ENCODE data around the gene ICE2.

The ICE2 gene, protein sequence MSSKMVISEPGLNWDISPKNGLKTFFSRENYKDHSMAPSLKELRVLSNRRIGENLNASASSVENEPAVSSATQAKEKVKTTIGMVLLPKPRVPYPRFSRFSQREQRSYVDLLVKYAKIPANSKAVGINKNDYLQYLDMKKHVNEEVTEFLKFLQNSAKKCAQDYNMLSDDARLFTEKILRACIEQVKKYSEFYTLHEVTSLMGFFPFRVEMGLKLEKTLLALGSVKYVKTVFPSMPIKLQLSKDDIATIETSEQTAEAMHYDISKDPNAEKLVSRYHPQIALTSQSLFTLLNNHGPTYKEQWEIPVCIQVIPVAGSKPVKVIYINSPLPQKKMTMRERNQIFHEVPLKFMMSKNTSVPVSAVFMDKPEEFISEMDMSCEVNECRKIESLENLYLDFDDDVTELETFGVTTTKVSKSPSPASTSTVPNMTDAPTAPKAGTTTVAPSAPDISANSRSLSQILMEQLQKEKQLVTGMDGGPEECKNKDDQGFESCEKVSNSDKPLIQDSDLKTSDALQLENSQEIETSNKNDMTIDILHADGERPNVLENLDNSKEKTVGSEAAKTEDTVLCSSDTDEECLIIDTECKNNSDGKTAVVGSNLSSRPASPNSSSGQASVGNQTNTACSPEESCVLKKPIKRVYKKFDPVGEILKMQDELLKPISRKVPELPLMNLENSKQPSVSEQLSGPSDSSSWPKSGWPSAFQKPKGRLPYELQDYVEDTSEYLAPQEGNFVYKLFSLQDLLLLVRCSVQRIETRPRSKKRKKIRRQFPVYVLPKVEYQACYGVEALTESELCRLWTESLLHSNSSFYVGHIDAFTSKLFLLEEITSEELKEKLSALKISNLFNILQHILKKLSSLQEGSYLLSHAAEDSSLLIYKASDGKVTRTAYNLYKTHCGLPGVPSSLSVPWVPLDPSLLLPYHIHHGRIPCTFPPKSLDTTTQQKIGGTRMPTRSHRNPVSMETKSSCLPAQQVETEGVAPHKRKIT

DNA sequence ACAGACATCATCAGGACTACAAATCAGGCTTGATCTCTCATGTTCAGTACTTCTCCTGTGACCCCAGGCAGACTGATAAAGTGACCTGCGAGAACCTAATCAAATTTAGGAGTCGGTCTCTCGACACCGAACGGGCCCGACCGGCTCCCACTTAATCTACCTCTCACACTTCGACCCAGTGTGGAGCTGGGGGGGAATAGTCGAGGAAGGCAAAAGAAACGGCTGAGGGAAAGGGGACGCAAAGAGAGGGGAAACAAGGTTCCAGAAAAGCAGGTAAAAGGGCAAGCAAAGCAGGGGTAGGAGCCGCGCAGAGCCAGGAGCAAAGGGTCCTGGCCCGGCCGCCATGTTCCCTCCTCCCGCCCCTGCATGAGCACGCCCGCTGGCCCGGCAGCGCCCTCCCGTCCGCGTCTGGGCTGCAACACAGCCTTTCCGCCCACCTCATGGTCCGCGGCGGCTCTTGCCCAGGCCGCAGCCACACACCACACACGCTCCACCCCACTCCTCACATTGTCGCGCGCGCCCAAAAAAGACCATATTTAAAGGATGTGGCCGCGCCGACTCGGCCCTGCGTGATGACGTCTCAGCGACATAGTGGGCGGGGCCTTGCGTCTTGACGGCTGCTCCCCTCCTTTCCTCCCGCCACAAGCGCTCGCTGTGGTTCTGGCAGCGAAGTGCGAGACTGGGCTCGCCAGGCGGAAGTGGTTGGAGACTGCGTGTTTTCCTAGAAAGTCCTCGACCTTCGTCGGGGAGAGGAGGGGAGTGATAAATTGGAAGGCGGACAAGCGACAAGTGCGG lies at the start of gene ICE2:
Gene ICE2, minus strand, starts transcription at position 577 of the 795 bp plus-strand sequence. CDS start 1,165 bp downstream, outside the sequence.
- peak; percentile 97 to 98 for DNase-seq

DNA sequence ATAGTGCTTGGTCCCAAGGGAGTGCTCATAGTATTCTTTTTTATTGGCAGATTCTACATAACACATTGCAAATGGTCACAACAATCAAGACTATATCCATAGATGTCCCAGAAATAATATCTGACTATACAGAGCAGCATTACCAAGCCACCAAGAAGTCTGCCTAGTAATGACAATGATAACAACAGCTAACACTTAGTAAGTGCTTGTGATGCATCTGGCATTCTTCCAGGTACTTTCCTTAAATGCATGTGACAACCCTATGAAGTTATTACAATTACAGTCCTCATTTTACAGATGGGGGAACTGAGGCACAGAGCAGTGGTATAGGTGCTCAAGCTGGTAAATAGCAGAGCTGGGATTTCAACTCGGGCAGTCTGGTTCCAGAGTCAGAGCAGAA lies 49.6 kb upstream of the ICE2 start:
- DNase-seq = no peak

DNA sequence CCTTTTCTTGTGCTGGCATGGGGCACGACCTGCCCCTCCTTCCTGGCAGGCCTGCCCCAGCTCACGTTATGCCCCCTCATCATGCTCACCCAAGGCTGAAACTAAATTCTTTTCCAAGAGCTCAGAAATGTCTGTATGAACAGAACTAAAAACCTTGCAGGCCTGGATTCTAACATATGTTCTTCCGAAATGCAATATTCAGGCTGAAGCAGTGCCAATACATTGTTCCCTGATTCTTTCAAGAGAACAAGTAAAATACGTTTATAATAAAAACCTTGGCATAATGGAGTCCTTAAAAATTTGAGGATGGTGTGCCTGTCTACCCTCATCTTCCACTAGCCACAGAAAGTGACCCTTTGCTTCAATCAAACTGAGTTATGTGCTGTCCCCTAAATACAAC lies 48.5 kb upstream of the ICE2 start:
- DNase-seq = no peak

DNA sequence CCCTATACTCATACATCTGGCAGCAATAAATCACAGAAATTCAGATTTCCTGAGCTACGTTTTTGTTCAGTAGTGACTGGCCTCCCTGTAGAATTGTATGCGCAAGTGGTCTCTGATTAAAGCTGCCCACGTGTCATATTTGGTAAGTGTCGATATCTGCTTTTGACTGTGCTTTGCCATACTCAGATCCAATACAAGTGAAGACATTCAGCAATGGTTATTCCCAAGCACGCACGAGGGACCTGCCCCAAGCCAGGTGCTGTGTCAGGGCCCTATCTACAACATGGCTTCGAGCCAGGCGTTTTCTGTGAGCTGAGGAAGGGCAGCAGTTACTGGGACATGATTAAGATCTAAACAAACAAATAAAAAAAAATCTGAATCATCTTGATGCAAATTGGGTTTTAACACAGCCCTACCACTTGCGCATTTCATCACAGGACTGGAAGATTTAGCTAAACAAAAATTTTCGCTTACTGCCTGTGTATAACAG lies 47.2 kb upstream of the ICE2 start:
- no peak for DNase-seq

DNA sequence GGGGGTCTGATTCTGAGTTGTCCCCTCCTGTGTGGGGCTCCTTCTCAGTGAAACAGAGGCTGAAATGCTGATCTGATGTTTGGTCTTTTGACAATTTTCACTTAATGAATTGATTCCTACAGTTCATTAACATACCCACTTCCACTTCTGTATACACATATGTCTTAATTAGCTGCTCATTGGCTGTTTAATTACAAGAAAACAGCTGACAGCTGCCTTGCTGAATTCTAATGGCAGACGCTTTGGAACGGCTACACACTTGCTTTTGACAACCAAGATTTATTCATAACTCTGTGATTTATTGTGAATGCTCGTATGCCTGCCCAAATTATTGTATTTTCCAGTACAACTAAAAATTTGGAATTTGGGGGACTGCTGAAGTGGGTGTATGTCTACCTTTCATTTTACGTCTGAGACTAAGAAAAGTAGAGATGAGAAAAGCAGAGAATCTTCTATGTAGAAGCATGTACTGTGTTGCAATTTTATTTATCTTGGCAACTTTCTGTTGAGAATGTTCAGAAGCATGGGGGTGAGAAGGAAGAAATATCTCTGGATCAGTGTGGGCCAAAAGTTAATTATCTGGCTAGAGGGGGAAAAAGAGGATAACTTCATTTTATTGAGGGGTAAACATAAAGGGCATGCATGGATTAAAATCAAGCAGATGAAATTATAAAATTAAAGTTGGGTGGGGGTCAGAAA lies 46.5 kb upstream of the ICE2 start:
- no peak for DNase-seq

- DNase-seq = no peak
Measured at GRCh38 chr15:60523056-60523455, 44.1 kb upstream of the ICE2 start.

- peak; percentile 86 to 88 for DNase-seq
Measured at GRCh38 chr15:60520825-60521368, 42.0 kb upstream of the ICE2 start.

- no peak for DNase-seq
Measured at GRCh38 chr15:60520013-60520824, 41.3 kb upstream of the ICE2 start.

- DNase-seq = no peak
Measured at GRCh38 chr15:60519218-60519617, 40.3 kb upstream of the ICE2 start.

GRCh38 chr15:60518511-60518910 lies 39.6 kb upstream of the ICE2 start:
- no peak for DNase-seq

- DNase-seq = no peak
Measured at GRCh38 chr15:60514261-60514881, 35.4 kb upstream of the ICE2 start.

- DNase-seq = no peak
Measured at GRCh38 chr15:60513676-60514075, 34.7 kb upstream of the ICE2 start.

- DNase-seq = no peak
Measured at GRCh38 chr15:60512937-60513336, 34.0 kb upstream of the ICE2 start.

DNA sequence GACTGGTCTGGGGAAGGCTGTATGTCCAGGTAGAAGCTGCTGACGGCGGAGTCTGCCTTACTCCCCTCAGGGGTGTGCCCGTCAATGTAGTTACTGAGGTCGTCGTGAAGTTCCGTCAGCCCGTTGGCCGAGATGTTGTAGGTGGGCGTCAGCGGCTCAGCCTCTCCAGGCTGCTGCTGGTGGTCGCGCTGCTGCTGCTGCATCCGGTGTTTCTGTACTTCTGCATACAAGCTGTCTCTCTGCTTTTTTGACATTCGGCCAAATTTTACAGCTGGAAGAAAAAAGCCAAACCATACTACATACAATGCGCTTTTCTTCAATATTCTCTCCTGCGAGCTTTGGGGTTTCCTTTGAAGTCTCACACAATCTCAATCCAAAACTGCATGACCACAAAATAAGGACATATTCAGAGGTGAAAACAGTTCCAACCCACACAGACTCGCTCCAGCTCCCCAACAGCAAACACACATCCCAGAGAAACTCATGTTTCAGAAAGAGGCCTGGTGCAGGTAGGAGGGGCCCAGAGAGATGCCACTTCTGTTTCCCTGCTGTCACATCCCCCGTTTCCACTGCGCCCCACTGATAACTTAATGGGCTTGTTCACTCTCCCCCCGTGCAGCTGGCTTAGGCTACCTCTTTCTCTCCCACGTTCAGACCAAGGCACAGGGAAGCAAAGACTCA lies 32.5 kb upstream of the ICE2 start:
- no peak for DNase-seq

DNA sequence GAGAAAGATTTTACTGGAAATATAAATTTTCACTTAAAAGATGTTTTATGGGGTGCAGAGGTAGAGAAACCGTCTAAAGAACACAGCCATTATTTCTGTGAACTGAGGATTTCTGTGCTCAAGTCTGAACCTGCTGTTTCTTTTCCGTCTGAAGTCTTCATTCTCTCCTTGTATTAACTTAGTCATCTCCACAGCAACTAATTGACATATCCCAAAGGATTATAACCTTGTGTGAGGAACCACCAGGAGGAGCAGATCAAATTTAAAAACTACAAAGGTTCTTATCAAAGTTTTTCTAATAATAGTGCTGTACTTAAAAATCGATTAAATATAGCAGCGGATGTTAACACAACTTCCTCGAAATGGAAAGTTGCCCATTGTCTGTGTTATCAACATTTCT lies 31.1 kb upstream of the ICE2 start:
- DNase-seq = no peak

GRCh38 chr15:60509470-60509869 lies 30.5 kb upstream of the ICE2 start:
- DNase-seq = no peak

DNA sequence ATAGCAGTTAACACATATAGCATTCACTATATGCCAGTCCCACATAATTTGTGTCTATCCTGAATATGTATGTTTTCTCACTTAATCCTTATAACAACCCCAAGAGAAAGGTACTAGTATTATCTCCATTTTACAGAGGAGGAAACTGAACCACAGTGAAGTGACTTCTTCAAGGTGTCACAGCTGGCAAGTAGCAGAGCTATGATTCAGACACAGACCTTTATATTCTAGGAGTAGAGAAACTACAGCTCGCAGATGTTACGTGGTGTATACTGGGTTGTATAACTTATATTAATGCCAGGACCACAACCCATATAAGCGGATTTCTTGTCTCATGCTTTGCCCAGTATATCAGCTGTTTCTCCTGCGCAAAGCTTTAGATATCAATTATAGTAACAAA lies 29.5 kb upstream of the ICE2 start:
- DNase-seq = no peak

DNA sequence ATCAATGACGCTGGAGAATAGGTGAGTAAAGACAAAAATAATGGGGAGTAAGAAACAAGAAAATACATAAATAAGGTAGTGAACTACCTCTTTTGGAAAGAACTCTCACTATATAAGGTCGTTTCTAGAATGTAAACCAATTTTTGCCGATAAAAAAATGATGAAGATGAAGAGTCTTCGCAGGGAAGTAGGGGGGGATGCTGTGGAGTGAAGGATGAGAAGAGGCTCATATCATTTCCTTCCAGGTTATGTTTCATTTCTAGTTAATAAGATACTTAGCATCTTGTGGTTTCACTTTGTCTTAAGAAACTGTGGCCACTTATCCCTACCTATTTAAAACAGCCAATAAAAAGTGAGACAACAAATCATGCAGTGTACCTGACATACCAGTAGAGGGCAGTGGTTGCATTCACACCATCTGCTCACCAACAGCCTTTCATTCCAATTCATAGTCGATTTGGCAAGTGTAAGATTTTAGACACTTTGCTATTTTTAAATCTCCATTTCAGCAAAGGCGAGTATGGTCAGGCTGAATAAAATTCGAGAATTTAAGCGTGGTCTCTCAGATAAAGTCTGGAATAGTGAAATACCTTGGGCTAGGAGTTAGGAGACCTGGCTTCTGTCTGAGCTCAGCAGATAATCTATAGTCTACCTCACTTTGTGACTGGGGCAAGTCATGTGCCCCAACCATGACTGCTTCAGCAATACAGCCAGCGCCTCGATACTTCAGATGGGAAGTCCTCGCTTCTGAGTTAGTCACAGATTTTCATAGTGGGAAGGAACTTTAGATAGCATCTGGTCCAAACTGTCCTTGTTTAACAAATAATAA lies 28.9 kb upstream of the ICE2 start:
- peak; percentile 29 to 45 for DNase-seq

DNA sequence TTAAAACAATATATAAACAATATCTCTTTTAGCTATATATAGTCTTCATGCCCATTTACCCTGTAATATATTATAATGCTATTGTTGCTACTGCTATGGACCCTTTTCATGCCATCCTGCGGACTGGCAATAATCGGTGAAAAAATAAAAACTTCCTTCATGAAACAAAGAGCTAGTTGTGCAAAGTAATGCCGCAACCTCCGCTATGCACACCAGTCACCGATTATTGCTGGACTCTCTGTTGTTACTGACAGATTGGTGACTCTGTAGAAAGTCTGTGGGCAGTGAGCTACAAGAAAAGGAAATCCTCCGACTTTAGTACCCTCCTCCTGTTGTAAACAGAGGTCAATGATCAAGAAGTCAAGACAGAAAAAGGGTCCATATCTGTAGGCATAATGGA lies 17.9 kb upstream of the ICE2 start:
- no peak for DNase-seq
